Glutamatergic neuron (in vitro differentiated cells): Measurements from ENCODE around the gene GABRQ. TPM values are rescaled to one million over a fixed set of nuclear protein-coding genes. Genes with fewer than 3 reads are reported as not detected.
A peak's percentile ranks its signal among the peaks of the same experiment; 100 is the strongest.

Source experiments
- DNase-seq: peaks from one replicate; pipeline ENCODE4 v3.0.0; 2022
- H3K27ac Mint-ChIP-seq: one replicate; pipeline ENCODE4 v1.8.0; 2020; ENCODE audit warnings: mild to moderate bottlenecking, mixed read lengths, inconsistent platforms; ENCODE audit not compliant: unreplicated experiment
- H3K27me3 Mint-ChIP-seq: one replicate; pipeline ENCODE4 v1.8.0; 2020; ENCODE audit warnings: mild to moderate bottlenecking, moderate library complexity, mixed read lengths, inconsistent platforms; ENCODE audit not compliant: unreplicated experiment
- H3K36me3 Mint-ChIP-seq: one replicate; pipeline ENCODE4 v1.8.0; 2020; ENCODE audit warnings: mild to moderate bottlenecking, mixed read lengths, inconsistent platforms; ENCODE audit not compliant: unreplicated experiment
- H3K4me1 Mint-ChIP-seq: one replicate; pipeline ENCODE4 v1.8.0; 2020; ENCODE audit warnings: mild to moderate bottlenecking, low read depth, mixed read lengths, inconsistent platforms; ENCODE audit not compliant: unreplicated experiment
- H3K4me3 Mint-ChIP-seq: one replicate; pipeline ENCODE4 v1.8.0; 2020; ENCODE audit warnings: mild to moderate bottlenecking, mixed read lengths, inconsistent platforms; ENCODE audit not compliant: unreplicated experiment
- H3K9me3 Mint-ChIP-seq: one replicate; pipeline ENCODE4 v1.8.0; 2020; ENCODE audit warnings: mild to moderate bottlenecking, moderate library complexity, mixed read lengths, inconsistent platforms; ENCODE audit not compliant: unreplicated experiment
- long read RNA-seq: library from polyadenylated mRNA; unstranded; transcript quantifications from one replicate; pipeline ENCODE4 v2.0.0, GENCODE V29; 2020; ENCODE audit not compliant: unreplicated experiment
- total RNA-seq: library from RNA; stranded (reverse); fragmentation: NEBNext Ultra II Directional; extraction: Animal tissue kit (Norgen Biotek cat#: 25700); gene quantifications from one replicate; pipeline ENCODE4 v1.2.1, GENCODE V29; 2021; ENCODE audit not compliant: unreplicated experiment
- TF ChIP-seq, protein P1 (sequence below): fragments of 200-600 bp; sonication (generic); IDR thresholded peaks from one replicate; pipeline ENCODE4 v1.5.0; 2021; ENCODE audit not compliant: partially characterized antibody, unreplicated experiment

GABRQ gene
- 2.6 TPM for total RNA-seq
- long read RNA-seq: 0 reads

DNA sequence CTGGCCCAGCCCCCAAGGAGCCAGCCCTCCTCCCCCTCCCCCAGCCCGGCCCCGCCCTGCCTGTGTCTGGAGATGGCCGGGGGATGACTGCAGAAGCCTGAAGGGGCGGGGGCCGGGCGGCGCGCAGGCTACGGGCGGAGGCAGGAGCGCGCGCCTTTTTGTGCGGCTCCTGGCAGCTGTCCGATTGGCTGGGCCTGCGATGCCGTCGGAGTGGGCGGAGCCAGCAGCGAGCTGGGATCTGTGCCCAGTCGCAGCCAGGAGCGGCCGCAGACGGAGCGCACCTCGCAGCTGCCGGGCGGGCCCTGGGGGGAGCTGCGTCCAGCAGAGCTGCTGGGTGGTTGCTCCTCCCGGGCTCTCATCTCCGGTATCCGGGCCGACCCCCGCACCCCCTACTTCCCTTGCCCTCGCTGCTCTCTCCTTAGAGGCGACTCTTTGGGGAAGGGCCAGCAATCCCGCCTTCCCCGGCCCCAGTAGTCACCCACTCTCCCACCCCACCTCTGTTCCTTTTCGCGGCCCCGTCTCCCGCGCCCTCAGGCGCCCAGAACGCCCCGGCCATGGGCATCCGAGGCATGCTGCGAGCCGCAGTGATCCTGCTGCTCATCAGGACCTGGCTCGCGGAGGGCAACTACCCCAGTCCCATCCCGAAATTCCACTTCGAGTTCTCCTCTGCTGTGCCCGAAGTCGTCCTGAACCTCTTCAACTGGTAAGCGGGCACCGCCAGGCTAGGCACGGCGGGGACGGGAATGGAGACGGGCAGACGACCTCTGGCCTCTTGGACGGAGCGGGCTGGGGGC is at the start of gene GABRQ:
Gene GABRQ, plus strand, starts transcription at position 247 of the 794 bp plus-strand sequence. Its CDS starts 308 bp downstream, at position 555.
- peak within 1 kb of the TSS; percentile 78 for H3K4me3 Mint-ChIP-seq
- TF ChIP-seq, protein P1, sequence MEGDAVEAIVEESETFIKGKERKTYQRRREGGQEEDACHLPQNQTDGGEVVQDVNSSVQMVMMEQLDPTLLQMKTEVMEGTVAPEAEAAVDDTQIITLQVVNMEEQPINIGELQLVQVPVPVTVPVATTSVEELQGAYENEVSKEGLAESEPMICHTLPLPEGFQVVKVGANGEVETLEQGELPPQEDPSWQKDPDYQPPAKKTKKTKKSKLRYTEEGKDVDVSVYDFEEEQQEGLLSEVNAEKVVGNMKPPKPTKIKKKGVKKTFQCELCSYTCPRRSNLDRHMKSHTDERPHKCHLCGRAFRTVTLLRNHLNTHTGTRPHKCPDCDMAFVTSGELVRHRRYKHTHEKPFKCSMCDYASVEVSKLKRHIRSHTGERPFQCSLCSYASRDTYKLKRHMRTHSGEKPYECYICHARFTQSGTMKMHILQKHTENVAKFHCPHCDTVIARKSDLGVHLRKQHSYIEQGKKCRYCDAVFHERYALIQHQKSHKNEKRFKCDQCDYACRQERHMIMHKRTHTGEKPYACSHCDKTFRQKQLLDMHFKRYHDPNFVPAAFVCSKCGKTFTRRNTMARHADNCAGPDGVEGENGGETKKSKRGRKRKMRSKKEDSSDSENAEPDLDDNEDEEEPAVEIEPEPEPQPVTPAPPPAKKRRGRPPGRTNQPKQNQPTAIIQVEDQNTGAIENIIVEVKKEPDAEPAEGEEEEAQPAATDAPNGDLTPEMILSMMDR: no peak
- H3K27ac Mint-ChIP-seq: no peak within 1 kb of the TSS
- peaks cover 10% of the 10 kb centered on the region for H3K4me1 Mint-ChIP-seq
- no peaks in the 10 kb centered on the region for H3K9me3 Mint-ChIP-seq
- H3K36me3 Mint-ChIP-seq: no peaks in the 10 kb centered on the region
- H3K27me3 Mint-ChIP-seq: no peaks in the 10 kb centered on the region
- DNase-seq: peak; percentile 83

DNA sequence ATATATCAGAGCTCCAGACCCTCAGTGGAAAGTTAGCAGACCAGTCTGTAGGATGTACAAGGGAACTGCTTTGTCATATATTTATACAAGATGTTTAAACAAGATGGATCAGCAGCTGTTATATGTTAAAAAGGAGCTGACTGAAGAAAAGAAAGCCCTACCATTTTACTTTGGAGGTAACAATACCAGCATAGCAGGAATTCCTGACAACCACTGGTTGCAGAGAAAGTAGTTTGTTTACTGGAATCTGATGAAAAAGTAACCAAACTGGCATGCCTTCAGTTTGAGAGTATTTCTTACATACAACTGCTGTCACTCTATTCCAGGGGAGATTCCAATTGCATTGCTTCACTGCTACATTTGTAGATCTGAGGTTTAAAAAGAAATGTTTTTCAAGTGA is 49.5 kb upstream of the GABRQ start:
- Mint-ChIP-seq H3K4me1 (no peaks in the 10 kb centered on the region), H3K9me3 (no peaks in the 10 kb centered on the region), H3K36me3 (no peaks in the 10 kb centered on the region), H3K4me3 (no peak overlapping the region), H3K27ac (no peak overlapping the region), H3K27me3 (peaks cover 1% of the 10 kb centered on the region)
- TF ChIP-seq, protein P1: no peak
- no peak for DNase-seq

DNA sequence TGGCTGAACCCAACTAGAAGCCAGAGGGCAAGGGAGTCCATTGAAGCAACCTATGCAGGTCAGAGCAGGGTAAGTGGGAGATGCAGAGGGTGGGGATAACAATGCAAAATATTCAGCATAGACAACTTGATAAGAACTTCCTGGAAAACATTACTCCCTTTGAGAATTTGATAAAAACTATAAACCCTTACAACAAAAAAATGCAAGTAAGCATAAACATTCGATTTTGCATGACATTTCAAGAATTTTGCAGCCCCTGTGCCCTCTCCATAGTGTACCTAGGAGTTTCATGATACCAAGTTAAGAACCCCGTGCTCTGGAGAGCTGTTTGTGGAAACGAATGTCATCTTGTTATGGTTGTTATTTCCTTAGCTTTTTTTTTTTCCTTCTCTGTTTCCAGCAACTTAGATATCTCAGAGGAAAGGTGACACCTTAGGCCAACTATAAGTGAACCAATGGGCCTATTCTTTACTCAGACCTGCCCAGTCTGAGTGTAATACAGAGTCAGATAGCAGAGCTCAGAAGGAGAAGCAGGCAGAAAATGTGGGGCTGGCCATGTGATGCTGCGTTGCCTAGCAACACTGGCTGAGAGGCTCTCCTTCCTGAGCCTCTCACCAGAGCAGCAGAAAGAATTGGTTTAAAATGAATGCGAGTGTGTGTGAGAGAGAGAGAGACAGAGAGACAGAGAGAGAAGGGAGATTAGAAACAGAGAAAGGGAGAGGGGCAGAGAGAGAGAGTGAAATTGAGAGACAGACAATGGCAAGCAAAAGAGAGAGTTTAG is 36.7 kb upstream of the GABRQ start:
- no peaks in the 10 kb centered on the region for H3K27me3 Mint-ChIP-seq
- no peaks in the 10 kb centered on the region for H3K36me3 Mint-ChIP-seq
- H3K9me3 Mint-ChIP-seq: no peaks in the 10 kb centered on the region
- peak overlapping the region; percentile 2 for H3K27ac Mint-ChIP-seq
- peak; percentile 54 for DNase-seq
- TF ChIP-seq, protein P1: no peak
- H3K4me1 Mint-ChIP-seq: peaks cover 5% of the 10 kb centered on the region
- peak overlapping the region; percentile 17 for H3K4me3 Mint-ChIP-seq

DNA sequence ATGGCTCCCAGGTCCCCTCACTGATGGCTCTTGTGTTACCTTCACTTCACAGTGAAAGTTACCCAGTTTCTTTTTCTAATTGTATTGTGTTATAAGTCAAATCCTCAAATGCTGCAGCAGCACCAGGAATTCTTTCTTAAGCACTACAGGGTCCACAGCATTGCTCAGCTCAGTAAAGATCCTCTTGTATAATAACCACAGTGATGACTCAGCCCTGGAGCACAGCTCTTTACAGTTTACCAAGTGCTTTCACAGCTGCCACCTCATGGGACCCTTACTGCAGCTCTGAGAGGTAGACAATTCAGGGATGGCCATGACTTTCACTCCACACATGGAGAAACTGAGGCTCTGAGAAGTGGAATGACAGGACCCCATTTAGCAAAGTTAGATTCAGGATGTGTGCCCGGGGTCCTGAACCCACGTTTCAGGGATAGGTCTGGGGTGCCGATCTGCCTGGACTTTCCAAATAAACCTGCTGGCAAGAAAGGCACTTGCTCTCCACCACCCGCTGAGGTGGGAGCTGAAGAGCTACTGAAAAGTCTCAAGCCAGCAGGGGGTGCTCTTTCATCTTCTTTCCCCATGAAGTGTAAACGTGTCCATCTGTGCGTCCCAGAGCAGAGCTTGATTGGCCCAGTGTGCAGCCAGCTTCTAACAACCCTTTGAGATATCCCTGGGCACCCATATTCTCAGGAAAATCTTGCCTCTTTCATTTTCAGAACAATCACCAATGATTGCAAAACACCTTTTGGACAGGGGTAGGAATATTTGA is 35.7 kb upstream of the GABRQ start:
- no peaks in the 10 kb centered on the region for H3K9me3 Mint-ChIP-seq
- H3K27me3 Mint-ChIP-seq: no peaks in the 10 kb centered on the region
- no peak overlapping the region for H3K27ac Mint-ChIP-seq
- no peak overlapping the region for H3K4me3 Mint-ChIP-seq
- peaks cover 5% of the 10 kb centered on the region for H3K4me1 Mint-ChIP-seq
- TF ChIP-seq, protein P1: no peak
- DNase-seq: no peak
- no peaks in the 10 kb centered on the region for H3K36me3 Mint-ChIP-seq
